HepG2 (cell line): ENCODE results near the gene TSNAX. TPM values are rescaled to one million over a fixed set of nuclear protein-coding genes. Genes with fewer than 3 reads are reported as not detected.

Source experiments
- ARID2 ChIP-seq: sonication (generic); formaldehyde crosslinking; IDR thresholded peaks from 2 replicates; pipeline ENCODE4 v1.8.1; 2022; ENCODE audit warnings: mild to moderate bottlenecking, missing genetic modification reagents, borderline replicate concordance
- FOXM1 ChIP-seq: sonication (generic); formaldehyde crosslinking; IDR thresholded peaks from 2 replicates; pipeline ENCODE4 v1.5.0; 2020; ENCODE audit warnings: missing genetic modification reagents
- LCORL ChIP-seq, 2 experiments: fragments of 450-650 bp in 1 of 2; sonication (generic) in 1 of 2; formaldehyde crosslinking in 1 of 2; IDR thresholded peaks; 2 replicates each; pipeline versions ENCODE4 v1.5.0 to v1.6.1; 2017 to 2020; ENCODE audit warnings: antibody characterized with exemption in 1 of 2, missing genetic modification reagents in 1 of 2
- MED1 ChIP-seq: sonication (generic); formaldehyde crosslinking; IDR thresholded peaks from 2 replicates; pipeline ENCODE4 v1.4.0; 2020; ENCODE audit warnings: missing genetic modification reagents
- MIER3 ChIP-seq: IDR thresholded peaks from 2 replicates; pipeline ENCODE4 v1.6.1; 2016; ENCODE audit warnings: missing compliant biosample characterization, borderline replicate concordance
- NKX3-1 ChIP-seq: sonication (generic); formaldehyde crosslinking; IDR thresholded peaks from 2 replicates; pipeline ENCODE4 v1.5.0; 2020; ENCODE audit warnings: missing genetic modification reagents
- RBM39 ChIP-seq: fragments of 200-400 bp; formaldehyde crosslinking; IDR thresholded peaks from one replicate; pipeline ENCODE4 v1.6.1; 2018; ENCODE audit warnings: antibody characterized with exemption, mild to moderate bottlenecking, low read depth, low read length; ENCODE audit not compliant: poor library complexity, severe bottlenecking
- TAF15 ChIP-seq: fragments of 200-400 bp; formaldehyde crosslinking; IDR thresholded peaks from one replicate; pipeline ENCODE4 v1.6.1; 2018; ENCODE audit warnings: mild to moderate bottlenecking, low read depth, low read length; ENCODE audit not compliant: poor library complexity, severe bottlenecking
- USF2 ChIP-seq, 2 experiments: sonication (generic) in 1 of 2; formaldehyde crosslinking in 1 of 2; IDR thresholded peaks; 2 replicates each; pipeline versions ENCODE4 v1.5.1 to v1.6.1; 2011 to 2020; ENCODE audit warnings: borderline replicate concordance in 1 of 2, low read depth in 1 of 2, low read length in 1 of 2, mild to moderate bottlenecking in 1 of 2, missing genetic modification reagents in 1 of 2, moderate library complexity in 1 of 2
- ZNF142 ChIP-seq: sonication (generic); formaldehyde crosslinking; IDR thresholded peaks from 2 replicates; pipeline ENCODE4 v1.4.0; 2020; ENCODE audit warnings: missing genetic modification reagents
- ZNF383 ChIP-seq: sonication (generic); formaldehyde crosslinking; IDR thresholded peaks from 2 replicates; pipeline ENCODE4 v1.4.0; 2020; ENCODE audit warnings: missing genetic modification reagents, mild to moderate bottlenecking, borderline replicate concordance
- ZNF562 ChIP-seq: sonication (generic); formaldehyde crosslinking; IDR thresholded peaks from 2 replicates; pipeline ENCODE4 v1.8.0; 2022; ENCODE audit warnings: missing genetic modification reagents, borderline replicate concordance
- ZSCAN12 ChIP-seq: sonication (generic); formaldehyde crosslinking; IDR thresholded peaks from 2 replicates; pipeline ENCODE4 v1.9.0; 2021; ENCODE audit warnings: mild to moderate bottlenecking, missing genetic modification reagents
- polyA plus RNA-seq, 8 experiments: library from polyadenylated mRNA; depleted of rRNA in 3 of 8; stranded (reverse) in 7 of 8; unstranded in 1 of 8; fragments of >200 nt; fragmentation: Illumina TruSeq in 4 of 8; extraction: Trizol in 4 of 8; gene quantifications; 2 replicates each; pipeline versions ENCODE4 v1.2.1 to v1.2.3, GENCODE V29; 2011 to 2016; ENCODE audit warnings: low read depth in 4 of 8, missing spikeins in 1 of 8, mixed read lengths in 1 of 8; ENCODE audit not compliant: insufficient read depth in 1 of 8
- total RNA-seq, 5 experiments: library from RNA; depleted of rRNA; stranded (reverse); fragments of >200 nt; fragmentation: Illumina TruSeq; extraction: Trizol; gene quantifications; 2 replicates each; pipeline ENCODE4 v1.2.3, GENCODE V29; 2016; ENCODE audit warnings: low read depth in 1 of 5

Gene TSNAX
- total and polyA plus RNA-seq, 2 of the 13 experiments (the other 11 are each of a cell fraction or from before 2014, with no cell fraction given): 13.2 to 46.2 TPM

- TF ChIP-seq ZNF142 (CRISPR knock-in tag) (peak; percentile 73; the same call in 1 of the 2 replicates), ARID2 (CRISPR knock-in tag) (no peak), ZNF383 (no peak), MED1 (CRISPR knock-in tag) (0 out of 2 replicates have a peak, but pooled peaks have one; percentile 56), FOXM1 (no peak), NKX3-1 (CRISPR knock-in tag) (no peak), USF2 (IDR thresholded peaks at IDR 0.05; ENCODE audit: low read depth, low read length) (no peak), USF2 (CRISPR knock-in tag; IDR thresholded peaks at IDR 0.05; ENCODE audit: borderline replicate concordance) (0 out of 2 replicates have a peak, but pooled peaks have one; percentile 28), MIER3 (CRISPR knock-in tag) (peak; percentile 40; the same call in 1 of the 2 replicates), RBM39 (peak; percentile 72), TAF15 (no peak), ZNF562 (no peak), LCORL (IDR thresholded peaks at IDR 0.05) (no peak), LCORL (CRISPR knock-in tag; IDR thresholded peaks at IDR 0.05) (no peak), ZSCAN12 (no peak)
These were observed at the start of gene TSNAX (continued) for GRCh38 chr1:231528172-231529029.
